Stimulated activated CD8-positive, alpha-beta memory T cell treated with anti-CD3 and anti-CD28 coated beads, Interleukin-12 subunit alpha, Interleukin-12 subunit beta, amount 100 ng/mL, for 1 hour (primary cell): ENCODE measurements around the gene NIN.

Experiments used
- DNase-seq: peaks from one replicate; pipeline ENCODE4 v3.0.0-alpha.2; 2020; ENCODE audit warnings: low read depth

Gene NIN

DNA sequence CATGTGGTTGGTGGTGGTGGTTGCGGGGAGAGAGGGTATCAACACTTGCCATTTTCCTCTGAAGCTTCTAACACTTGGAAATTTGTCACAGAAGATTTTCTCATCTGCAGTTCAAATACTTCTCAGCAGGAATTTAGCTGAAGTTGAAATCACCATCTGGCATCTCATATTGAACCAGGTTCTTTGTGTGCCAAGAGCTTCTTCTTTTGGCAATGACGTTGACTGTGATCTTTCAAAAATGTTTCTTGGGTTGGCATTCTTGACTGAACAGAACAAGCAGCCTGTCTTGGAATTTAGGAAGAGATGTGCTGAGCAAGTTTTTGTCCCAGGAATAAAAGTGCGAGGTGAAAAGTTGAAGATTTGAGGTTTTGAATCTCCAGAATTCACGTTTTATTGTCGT lies 8.7 kb upstream of the NIN start:
- no peak for DNase-seq

DNA sequence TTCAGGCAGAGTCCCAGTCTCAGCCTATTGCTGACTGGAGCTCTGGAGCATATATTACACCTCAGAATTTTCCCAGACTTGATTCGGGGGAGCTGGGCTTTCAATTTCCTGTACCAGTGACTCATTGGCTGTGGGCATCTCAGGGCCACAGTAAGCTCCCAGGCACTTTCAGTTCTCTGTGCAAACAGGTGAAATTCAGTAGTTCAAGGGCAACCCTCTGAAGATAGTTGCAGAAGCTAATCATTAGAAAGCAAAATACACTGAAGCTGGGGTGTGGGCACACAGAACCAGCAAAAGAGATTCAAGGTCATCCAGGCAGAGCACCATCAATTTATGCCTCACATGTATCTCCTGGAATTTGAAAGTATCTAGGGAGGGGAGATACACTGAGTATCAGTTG lies 8.1 kb upstream of the NIN start:
- no peak for DNase-seq

DNA sequence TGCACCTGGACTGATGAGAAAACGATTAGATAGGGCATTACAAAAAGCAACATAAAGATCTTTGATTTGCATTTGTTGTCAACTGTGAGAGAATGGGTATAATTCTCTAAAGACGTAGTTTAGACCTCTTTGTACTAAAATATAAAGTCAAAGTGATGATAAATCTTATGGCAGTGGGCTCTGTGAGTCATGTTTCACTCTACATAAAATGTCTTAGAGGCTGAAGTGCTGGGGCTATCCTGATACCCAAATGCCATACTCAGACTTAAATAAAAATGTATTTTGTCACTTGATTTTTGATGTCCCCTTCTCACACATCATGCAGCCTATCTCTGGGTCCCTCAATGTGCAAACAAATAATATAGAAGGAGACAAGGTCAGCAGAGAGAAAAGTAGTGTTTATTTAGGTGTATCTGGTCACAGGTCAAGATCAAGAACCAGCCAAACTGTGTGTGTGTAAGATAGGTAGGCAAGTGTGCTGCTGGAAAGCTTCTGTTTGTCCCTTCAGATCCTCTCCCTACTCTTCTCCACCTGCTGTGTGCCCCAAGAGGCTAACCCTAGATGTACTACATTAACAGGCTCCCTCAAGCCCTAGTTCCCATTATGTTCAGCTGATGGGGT lies 7.0 kb upstream of the NIN start:
- no peak for DNase-seq

DNA sequence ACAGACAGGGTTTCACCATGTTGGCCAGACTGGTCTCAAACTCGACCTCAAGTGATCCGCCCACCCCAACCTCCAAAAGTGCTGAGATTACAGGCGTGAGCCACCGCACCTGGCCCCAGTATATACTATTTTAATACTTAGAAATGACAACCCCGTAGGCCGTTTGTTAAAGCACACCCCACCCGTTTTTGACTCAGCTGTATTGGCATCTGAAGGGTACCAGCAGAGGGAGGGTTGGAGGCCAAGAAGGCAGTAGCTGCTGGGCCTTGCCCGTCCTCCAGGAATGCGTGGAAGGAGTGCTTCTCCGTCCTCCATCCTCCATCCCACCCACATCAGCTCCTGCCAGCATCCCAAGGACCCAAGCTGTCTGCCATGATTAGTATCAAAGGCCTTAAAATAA lies 6.3 kb upstream of the NIN start:
- no peak for DNase-seq

DNA sequence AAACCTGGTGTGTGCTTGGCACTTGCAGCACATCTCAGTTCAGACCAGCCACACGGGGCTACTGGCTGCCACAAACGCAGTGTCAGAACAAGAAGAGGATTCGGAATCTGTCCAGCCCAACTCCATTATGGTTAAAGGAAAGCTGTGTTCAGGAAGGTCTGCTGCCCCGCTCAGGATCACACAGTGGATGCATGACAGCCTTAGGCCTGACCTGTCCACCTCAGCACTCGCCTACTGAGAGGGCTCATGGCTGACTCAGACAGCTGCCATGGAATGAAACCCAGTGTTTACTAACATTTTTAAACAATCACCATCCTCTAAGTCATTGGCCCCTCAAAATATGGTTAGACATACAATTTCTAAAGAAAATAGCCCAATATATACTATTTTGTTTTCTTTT lies 5.6 kb upstream of the NIN start:
- DNase-seq: no peak

DNA sequence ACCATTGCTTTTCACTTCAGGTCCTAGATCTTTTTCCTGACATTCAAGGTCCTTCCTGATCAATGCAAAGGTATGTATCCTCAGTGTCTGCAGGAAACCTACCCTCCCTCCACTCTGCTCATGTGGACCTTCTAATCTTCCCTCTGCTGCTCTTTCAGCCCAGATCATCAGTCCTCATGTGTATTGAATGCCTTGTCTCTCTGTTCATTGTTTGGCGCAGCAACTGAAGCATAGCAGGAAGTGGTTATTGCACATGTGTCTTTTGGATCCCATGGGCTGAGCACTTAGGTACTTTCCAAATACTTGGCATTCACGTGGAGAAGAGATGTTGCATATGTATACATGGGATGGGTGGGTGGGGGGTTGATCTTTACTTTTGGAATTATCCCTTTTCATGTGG lies 4.3 kb upstream of the NIN start:
- DNase-seq: no peak

DNA sequence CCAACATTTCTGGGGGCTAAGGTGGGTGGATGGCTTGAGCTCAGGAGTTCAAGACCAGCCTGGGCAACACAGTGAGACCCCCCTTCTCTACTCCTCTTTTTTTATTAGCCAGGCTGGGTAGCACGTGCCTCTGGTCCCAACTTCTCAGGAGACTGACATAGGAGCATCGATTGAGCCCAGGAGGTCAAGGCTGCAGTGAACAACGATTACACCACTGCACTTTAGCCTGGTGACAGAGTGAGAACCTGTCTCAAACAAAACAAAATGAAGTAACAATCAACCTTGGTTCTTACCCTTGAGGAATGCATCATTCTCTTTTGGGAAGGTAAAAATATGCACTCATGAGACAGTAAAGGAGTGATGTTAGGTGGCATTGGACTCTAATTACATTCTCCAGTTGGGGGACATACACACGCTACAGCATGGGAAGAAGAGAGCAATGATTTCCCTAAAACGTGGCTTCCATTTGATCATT lies 3.9 kb upstream of the NIN start:
- no peak for DNase-seq

DNA sequence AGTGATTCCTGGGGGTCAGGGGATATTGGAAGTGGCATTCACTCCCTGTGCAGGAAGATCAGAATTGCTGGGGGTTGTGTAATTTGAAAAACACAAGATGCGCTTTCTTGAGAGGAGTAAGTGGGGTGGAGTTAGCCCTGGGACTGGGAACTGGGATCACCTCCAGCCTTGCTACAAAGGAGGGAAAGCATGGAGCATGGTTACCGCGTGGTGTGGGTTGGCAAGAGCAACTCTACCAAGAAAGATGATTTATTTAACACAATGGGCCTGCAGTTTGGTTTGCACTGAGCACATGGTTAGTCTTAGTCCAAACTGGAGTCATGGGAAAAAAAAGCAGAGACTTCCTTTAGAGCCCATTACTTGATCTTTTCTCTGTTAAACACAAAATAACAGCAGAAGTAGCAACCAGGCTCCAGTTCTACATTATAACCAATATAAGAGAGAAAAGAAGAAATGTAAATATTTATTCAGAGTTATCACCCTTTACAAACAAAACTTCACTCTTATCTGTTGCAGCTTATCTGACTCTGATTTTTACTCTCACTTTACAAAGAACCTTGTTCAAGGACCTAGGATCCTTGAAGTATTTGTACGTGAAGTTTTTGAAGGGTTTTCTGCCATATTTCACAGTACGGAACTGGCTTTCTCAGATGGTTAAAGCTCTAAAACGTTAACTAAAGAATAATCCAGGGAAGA lies 2.1 kb upstream of the NIN start:
- no peak for DNase-seq

DNA sequence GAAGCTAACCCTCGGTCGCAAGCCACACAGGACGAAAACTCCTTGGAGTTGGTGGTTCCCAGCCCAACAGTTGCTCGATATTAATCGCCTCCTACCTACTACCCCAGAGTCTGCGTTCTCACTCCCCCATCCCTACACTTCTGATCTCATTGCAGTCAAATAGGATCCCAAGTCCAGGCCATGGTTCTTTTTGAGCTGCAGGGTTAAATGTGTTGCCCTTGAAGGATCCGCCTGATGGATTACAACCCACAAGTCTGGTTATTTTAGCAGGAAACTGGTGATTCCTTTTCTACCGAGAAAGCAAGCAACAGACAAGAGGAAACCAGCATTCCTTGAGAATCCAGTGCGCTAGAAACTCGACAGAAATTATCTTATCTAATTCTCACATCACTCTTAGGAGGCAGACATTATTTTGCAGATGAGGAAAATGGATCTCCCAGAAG lies 785 bp upstream of the NIN start:
- DNase-seq: no peak

DNA sequence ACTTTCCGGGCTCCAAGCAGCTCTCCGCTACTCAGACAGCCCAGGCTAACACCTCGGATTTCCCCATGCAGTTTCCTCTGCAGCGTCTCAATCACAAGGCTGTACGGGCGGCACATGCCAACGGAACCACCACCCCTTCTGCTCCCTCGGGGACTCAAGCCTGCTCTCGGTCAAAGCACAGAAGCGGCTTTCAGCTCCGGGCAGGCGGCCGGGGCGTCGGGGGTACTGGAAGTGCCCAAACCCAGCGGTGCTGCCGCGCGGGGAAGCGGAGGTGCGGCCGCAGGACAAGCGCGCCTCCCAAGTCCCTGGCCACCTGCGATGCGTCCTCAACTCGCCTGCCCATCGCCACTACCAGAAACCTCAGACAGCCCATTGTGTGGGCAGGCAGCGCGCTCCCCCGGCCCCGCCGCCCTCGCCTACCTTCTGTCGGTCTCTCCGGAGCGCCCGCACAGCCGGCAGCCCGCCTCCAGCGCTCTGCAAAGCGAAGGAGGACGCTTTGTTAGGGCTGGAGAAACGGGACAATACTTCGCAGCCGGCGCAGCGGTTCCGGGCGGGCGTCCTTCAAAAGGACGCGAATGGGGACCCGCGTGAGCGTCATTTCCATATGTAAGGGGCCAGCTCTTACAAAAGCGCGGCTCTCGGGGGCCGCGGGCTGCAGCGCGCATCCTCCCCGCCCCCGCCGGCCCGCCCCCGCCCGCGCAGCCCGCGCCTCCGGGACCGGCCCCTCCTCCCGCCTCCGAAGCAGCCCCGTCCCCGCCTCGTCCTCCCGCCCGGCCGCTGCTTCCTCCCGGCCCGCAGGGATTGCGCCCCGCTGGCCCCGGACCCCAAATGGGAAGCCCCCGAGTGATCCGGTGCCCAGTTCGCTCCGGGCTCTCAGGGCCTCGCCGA lies 674 bp downstream of the NIN start:
- DNase-seq: peak; percentile 42

DNA sequence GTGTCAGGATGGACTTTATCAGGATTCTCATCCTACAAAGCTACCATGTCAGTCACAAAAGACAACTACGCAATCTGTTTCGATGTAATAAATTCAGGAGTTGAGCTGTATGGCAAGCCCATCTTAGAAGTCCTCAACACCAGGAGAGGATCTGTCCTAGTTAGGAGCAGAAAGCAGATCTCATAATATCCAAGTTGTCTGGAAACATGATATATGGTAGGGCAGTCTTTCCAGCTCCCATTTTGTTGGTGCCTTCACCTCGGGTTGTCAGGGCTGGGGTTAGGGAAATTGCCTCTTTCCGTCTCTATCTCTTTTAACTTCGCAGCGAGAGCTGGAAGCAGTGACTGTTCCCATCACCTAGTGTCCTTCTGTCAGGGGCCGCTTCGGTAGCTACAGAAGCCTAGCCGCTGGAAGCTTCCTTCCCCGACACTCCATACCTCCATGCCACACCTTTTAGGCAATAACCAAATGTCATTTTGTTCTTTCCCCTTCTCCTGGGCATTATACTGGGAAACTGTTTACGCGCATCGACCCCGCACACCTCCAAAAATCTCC lies 1.4 kb downstream of the NIN start:
- DNase-seq: no peak

DNA sequence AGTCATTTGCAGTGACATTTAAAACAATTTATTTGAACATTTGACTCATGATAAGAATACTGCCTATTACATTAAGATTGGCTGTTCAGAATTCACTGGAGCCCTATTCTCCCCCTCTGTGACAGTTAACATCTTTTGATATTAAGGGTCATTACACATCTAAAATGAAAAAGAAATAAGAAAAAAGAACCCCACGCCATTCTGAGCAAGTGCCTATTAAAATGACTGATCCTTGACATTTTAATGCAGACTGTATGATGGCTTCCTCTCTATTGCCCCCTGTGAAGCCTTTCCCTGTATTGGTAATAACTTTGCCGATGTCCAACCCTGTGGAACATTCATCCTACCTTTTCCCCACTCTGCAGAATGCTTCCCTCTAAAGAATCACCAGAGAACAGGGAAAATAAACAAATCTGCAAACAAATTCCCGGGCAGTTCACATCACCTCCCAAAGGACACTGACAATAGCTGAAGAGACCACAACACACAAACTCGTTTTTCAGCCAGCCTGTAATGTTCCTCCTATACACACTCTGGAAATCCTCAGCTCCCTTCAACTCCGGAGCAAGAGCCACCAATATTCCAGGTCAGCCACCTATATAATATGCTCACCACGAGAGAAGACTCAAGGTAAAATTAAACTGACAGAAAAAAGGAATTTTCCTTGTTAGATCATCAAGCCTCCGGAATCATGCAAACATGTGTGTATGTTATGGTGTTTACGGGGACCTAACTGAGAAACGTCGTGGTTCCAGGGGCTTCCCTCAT lies 2.1 kb downstream of the NIN start:
- no peak for DNase-seq

DNA sequence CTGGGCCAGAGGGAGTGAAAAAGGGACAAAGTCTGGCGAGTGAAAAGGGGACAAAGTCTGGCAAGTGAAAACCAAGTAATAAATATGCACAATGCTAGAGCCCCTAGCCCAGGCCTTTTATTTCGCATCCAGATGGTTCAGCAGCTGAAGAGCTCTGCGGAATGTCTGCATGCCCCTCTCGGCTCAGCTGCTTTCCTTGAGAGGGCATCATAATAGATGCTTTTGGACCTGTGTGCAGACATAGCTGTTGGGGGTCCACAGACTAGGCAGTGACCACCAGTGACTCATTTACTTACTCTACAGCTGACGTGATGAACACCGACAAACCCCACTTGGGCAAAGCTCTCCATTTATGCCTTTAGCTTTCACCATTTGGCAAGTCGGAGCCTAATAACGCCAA lies 4.3 kb downstream of the NIN start:
- no peak for DNase-seq

DNA sequence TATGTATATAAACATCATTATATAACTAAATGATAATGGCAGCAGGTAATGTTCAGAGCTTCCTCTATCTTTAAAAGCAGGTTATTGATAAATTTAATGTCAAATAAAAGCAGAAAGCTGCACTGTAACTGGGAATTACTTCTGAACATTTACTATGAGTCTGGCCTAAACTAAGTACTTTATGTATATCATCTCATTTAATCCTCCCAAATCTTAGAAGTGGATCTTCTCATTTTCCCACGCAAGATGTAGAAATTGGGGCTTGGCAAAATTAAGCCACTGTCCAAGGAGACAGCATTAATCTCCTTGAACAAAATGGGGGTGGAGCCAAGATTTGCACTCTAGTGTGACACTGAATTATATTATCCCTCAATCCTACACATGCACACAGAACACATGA lies 5.7 kb downstream of the NIN start:
- DNase-seq: no peak

DNA sequence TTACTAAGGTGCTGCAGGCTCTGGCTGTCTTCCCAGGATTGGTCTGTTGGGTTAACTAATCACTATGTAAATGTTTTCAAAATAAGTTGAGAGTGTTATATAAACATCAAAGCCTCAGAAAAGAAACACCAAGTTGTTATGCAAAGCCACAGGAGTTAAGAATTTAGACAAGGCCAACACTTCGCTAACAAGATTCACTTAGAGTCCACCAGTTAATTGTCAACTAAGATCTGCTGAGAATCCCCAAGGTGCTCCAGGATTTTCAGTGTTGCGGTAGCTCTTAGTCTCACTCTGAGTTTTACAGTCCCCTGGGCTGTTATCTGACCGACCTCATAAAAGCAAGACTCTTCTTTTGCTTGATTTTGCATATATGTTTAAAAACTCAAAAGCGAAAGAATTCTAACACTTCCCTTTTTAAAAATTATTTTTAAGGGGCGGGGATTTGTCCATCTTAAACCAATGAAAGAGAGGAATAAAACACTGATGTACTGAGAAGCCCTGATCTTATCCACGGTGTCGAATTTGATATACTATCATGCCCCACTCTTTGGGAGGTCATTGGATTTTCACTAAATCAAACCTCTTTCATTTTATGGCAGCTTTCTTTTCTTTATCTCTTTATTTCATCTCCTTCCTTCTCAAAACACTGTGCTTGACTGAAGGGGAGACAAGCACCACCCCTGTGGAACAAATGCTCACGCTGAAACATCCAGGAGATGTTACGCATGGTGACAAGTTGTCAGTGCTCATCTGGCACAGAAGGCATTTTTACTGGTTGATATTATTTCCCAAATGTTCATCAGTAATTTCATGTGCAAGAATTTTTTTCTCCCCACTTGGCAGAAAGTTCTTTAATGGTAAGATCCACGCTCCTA lies 7.0 kb downstream of the NIN start:
- DNase-seq: no peak

DNA sequence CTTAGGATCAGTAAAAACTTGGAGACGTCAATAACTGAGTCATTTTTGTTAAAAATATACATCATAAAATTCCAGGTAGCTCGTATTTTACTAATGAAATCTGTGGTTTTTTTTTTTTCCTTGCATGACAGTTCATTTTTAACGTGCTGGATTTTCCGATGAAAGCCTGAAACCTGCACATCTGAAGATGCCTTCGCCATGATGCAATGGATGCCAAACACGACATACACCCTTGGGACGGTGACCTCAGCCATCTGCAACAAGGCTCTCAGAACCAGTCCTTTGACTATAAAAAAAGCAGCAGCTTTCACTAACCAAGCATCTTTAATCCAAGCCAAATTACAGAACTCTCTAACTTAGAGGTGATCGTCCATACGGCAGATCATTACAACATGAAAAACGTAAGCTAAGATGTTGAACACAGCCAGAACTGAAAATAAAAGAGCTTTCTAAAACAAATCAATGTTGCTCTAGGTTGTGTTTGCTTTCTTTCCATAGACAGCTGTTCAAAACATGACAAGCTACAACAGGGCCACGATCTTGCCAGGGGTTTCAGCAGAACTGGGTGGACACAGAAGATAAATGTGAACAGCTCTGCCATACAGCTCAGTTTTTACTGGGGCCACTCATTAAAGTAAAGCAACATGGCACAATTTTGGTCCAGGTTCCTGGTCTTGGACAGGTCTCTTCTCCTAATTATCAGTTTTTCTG lies 7.8 kb downstream of the NIN start:
- no peak for DNase-seq

DNA sequence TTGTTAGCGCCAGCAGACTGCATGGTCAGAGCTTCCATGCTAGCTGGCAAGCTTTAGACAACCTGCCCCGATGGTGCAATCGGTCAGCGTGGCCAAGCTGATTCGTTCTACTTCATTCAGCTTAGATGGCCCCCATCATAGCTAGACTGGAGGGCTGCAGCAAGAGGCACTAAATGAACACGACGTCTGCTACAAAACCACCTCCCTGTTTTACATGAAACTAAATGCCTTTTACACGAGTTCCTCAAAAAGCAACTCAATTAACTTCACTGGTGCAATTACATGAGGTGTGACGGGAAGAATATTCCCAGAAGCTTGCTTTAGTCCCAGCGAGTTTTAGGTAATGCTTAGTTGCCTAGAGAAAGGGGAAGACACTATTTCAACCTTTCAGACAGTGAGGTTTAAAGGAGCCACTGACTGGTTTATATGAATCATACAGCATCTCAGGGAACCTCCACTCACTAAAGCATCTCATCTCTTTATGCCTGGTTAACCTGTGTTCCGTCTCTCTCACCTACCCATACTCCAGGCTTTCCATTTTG lies 8.4 kb downstream of the NIN start:
- DNase-seq: no peak

DNA sequence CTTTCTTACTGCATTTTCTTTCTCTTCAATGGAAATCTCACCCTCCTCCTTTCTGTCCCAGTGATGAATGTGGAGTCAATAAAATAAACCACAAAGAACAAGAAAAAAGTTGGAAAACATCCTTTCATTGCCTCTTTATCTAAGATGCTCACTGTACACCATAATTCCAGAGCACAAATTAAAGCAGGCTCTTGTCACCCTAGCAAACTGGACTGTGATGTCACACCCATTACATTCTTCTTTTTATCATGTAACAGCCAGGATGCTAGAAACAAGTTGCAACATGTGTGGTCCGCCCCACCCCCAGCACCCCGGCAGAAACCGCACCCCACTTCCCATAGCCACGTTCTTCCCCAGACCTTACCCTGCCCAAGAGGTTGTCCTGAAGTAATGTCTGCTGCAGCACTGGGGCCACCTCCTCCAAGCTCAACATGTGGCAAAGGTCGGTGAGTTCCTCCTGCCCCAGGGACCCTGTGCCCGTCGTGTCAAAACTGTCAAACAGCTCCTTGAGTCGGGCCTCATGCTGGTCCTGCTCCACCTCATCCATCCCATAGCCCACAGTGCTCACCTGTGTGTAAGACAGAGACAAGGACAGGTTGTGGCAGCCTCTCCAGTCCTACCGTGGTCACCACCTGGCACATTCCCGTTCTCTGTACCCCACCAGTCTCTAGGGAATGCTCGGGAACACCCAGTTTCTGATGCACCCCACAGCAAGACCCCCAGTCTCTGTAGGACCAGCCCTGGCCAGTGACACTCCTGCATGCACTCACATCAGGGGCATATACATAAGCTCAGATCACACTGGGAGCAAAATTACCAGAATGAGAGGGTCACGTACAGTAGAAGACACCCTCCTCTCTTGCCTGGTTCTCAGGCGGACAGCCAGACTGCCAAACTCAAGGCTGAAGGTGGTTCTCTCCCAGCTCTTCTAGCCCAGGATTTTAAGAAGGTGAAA lies 9.2 kb downstream of the NIN start:
- DNase-seq: peak; percentile 21
